Upper lobe of right lung (tissue), 1 donor: ENCODE data around the gene CRIP1. TPM values are rescaled to one million over a fixed set of nuclear protein-coding genes. Genes with fewer than 3 reads are reported as not detected.

ENCODE experiments used
- ATAC-seq: fragments of 200-7000 bp; cut with Tn5 transposase; one replicate; pipeline ENCODE4 v1.9.1; 2020; ENCODE audit warnings: mild to moderate bottlenecking, moderate library complexity
- DNase-seq: peaks from one replicate; pipeline ENCODE4 v3.0.0-alpha.2; 2020
- H3K27ac ChIP-seq: fragments of 200-600 bp; one replicate; pipeline ENCODE4 v1.8.0; 2022
- H3K27me3 ChIP-seq: fragments of 200-600 bp; one replicate; pipeline ENCODE4 v1.8.0; 2022; ENCODE audit warnings: mild to moderate bottlenecking
- H3K36me3 ChIP-seq: fragments of 200-600 bp; one replicate; pipeline ENCODE4 v1.8.0; 2022
- H3K4me1 ChIP-seq: fragments of 200-600 bp; one replicate; pipeline ENCODE4 v1.8.0; 2022
- H3K4me3 ChIP-seq: fragments of 200-600 bp; one replicate; pipeline ENCODE4 v1.8.0; 2022; ENCODE audit warnings: mild to moderate bottlenecking
- H3K9me3 ChIP-seq: fragments of 200-600 bp; one replicate; pipeline ENCODE4 v1.8.0; 2022
- intact Hi-C: fragments of 100-400 bp; cut with DNase I; formaldehyde crosslinking; loops from one replicate; pipeline ENCODE4 v1.11.0; 2022
- total RNA-seq: library from RNA; stranded (reverse); fragmentation: NEBNext Ultra II Directional; extraction: Animal tissue kit (Norgen Biotek cat#: 25700); gene quantifications from one replicate; pipeline ENCODE4 v1.2.1, GENCODE V29; 2021
- TF ChIP-seq, protein P1 (sequence below): fragments of 200-600 bp; IDR thresholded peaks from one replicate; pipeline ENCODE4 v1.8.0; 2022; ENCODE audit warnings: antibody characterized with exemption
- donor health status: DM: no; HTN: yes; CAD: no; lungs with severe emphysema.

The CRIP1 gene
- total RNA-seq, 1 donor from 2014 or later, result 96.2 TPM

DNA sequence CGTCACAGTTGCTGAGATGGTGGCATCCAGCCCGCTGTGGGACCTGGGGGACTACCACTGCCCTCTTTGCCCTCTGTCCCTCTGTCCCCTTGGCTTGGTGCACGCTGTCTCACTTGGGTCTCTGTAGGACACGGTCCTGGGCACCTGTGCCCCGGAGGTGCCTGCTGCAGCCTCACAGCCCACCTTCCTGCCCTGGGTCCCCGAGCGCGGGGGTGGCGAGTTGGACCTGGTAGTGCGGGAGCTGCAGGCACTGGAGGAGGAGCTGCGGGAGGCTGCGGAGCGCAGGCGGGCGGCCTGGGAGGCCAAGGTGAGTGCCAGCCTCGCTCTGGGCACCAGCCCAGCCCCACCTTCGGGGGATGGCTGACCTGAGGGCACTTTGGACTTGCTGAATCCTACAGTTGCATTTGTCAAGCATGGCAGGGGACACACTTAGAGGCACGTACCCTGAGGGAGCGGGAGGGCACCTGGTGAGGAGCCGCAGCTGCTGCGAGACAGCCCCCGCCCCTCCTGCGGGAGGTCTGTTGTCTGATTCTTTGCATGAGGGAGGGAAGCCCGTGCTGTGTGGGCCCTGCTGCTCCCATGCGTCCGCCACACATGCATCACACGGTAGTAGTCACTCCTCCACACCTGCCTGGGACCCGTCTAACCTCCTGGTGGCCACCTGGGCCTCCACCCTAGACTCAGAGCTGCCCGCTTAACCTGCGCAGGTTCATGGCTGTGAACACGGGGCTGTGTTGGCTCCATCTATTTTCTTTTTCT is 11.2 kb downstream of the CRIP1 start:
- no peaks in the 10 kb centered on the region for H3K36me3 ChIP-seq
- DNase-seq (peak; percentile 58), ATAC-seq (no peak)
- H3K9me3 ChIP-seq, result no peaks in the 10 kb centered on the region
- no peaks in the 10 kb centered on the region for H3K4me1 ChIP-seq
- intact Hi-C loops, result loop anchor here (10.0 kb wide), 1 partner anchor 103 kb away; the partner anchor contains the start of gene TEX22
- TF ChIP-seq, protein P1, sequence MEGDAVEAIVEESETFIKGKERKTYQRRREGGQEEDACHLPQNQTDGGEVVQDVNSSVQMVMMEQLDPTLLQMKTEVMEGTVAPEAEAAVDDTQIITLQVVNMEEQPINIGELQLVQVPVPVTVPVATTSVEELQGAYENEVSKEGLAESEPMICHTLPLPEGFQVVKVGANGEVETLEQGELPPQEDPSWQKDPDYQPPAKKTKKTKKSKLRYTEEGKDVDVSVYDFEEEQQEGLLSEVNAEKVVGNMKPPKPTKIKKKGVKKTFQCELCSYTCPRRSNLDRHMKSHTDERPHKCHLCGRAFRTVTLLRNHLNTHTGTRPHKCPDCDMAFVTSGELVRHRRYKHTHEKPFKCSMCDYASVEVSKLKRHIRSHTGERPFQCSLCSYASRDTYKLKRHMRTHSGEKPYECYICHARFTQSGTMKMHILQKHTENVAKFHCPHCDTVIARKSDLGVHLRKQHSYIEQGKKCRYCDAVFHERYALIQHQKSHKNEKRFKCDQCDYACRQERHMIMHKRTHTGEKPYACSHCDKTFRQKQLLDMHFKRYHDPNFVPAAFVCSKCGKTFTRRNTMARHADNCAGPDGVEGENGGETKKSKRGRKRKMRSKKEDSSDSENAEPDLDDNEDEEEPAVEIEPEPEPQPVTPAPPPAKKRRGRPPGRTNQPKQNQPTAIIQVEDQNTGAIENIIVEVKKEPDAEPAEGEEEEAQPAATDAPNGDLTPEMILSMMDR, result no peak
- no peak overlapping the region for H3K4me3 ChIP-seq
- no peak overlapping the region for H3K27ac ChIP-seq
- H3K27me3 ChIP-seq, result no peaks in the 10 kb centered on the region

DNA sequence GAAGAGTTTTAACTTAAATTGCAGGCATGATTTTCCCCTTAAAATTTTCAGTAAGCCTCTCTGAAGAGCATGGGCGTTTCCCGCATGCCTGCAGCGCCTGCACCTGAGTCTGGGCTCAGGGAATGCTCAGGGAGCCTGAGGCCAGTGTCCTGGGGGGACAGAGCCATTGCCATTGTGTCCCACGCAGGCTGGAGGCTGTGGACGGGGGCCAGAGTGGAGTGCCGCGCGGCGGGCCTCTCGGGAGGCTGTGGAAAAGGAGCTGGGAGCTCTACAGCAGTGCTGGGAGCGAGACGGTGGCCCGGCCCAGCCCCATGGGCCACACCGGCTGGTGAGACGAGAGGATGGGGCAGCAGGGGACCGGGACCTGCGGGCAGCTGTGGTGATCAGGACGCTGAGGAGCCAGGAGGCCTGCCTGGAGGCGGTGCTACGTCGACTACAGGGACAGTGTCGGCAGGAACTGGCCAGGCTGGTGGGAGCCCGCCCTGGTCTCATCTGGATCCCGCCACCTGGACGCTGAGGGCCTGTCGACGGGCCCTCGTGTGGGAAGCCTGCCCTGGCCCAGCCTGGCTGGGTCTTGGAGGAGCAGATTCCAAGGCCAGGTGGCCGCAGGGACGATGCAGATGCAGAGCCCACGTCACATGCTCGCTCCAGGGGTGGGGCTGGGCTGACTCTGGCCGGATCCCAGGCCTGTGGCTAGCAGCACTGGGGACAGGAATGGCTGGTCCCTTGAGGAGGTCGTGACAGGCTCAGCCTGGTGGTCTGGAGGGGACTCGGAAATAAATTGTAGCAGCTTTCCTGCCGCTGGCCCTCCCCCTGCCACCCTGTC is 12.0 kb downstream of the CRIP1 start:
- DNase-seq (peak; percentile 60), ATAC-seq (no peak)
- Histone ChIP-seq H3K27ac (no peak overlapping the region), H3K36me3 (no peaks in the 10 kb centered on the region), H3K27me3 (no peaks in the 10 kb centered on the region), H3K9me3 (no peaks in the 10 kb centered on the region), H3K4me1 (no peaks in the 10 kb centered on the region), H3K4me3 (no peak overlapping the region)
- TF ChIP-seq, protein P1, result no peak
- intact Hi-C loops, result loop anchor here (10.0 kb wide), 1 partner anchor 104 kb away; the partner anchor contains the start of gene TEX22

DNA sequence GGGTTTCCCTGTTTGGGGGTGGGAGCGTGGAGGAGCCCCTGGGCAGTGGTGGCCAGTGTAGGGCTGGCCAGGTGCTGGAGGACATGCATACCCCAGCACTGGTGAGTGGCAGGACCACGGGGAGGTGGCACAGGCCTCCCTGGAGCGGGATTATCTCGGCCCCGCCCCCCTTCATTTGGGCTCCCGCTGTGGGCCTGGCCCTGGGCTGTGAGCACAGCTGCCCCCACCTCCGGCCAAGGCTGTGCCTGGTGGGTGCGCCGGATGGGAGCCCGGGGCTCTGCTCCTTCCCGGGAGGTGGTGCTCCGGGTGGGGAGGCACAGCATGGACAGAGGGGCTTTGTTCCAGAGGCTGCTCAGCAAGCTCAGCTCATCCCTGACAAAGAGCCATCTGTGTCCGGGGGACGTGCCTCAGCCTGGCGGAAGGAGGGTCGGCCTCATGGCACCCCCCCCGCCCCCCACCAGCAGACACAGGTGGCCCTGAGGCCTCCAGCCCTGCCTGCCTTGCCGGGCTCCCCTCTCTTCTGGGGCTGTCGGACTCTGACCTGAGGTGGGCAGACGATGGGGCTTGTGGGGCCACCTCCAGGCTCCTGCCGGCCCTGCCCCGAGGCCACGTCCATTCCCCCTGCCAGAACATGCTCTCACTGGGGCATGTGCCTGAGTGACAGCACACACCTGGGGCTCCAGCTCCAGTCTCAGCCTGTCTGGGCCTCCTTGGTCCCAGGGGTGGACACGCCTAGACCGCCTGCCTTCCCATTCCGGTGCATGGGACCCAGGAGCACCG is 12.8 kb downstream of the CRIP1 start:
- TF ChIP-seq, protein P1, result no peak
- H3K4me3 ChIP-seq, result no peak overlapping the region
- no peaks in the 10 kb centered on the region for H3K27me3 ChIP-seq
- no peak for DNase-seq
- no peak for ATAC-seq
- H3K4me1 ChIP-seq, result no peaks in the 10 kb centered on the region
- no peaks in the 10 kb centered on the region for H3K9me3 ChIP-seq
- H3K27ac ChIP-seq, result no peak overlapping the region
- H3K36me3 ChIP-seq, result no peaks in the 10 kb centered on the region
- intact Hi-C loops, result loop anchor here (10.0 kb wide), 1 partner anchor 105 kb away; the partner anchor contains the start of gene TEX22

DNA sequence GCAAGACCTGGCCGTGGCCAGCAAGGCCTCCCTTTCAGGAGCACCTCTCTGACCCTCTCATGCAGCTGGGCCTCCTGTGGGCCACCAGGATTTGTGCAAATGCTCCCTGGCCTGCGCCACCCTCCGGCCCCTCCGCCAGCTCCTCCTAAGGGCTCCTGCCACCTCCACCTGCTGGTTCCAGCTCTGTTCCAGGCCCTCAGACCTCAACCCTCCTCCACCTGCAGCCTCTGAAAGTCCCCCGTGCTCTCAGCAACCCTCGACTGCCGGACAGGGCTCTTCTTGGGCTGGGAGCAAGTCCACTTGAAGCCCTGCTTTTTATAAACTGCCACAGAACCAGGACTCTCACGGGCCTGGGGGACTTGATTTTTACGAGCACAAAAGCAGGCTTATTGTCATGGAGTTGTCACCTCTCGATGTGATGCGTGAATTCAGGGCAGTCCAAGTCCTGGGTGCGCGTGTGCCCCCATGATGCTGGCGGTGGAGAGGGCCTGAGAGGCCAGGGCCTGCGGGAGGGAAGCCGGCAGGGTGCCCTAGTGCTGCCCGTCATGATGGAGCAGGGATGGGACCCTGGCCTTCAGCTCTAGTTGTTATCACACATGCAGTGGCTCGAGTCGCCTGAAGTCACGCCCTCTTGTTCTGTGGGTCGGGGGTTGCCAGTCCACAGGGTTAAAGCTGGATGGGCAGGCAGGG is 13.5 kb downstream of the CRIP1 start:
- DNase-seq (peak; percentile 48), ATAC-seq (no peak)
- H3K4me3 ChIP-seq, result no peak overlapping the region
- H3K27me3 ChIP-seq, result no peaks in the 10 kb centered on the region
- H3K27ac ChIP-seq, result no peak overlapping the region
- H3K4me1 ChIP-seq, result no peaks in the 10 kb centered on the region
- no peaks in the 10 kb centered on the region for H3K9me3 ChIP-seq
- no peaks in the 10 kb centered on the region for H3K36me3 ChIP-seq
- intact Hi-C loops, result no loop called here
- TF ChIP-seq, protein P1, result no peak

DNA sequence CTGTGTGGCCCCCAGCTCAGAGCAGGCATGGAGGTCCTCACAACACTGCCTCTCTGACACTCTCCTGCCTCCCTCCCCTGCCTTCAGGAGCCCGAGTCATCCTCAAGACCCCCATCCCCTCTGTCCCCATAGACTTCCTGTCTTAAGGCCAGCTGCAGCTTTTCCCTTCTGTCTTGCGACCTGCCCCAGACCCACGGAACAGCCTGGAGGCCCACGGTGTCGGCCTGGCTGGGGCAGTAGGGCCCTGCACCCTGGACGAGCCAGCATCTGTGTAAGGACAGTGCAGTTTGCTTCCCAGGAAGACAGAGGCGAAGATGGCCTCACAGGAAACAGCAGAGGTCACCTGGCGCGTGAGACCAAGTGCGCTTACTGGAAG is 14.0 kb downstream of the CRIP1 start:
- H3K36me3 ChIP-seq, result no peaks in the 10 kb centered on the region
- intact Hi-C loops, result no loop called here
- H3K27me3 ChIP-seq, result no peaks in the 10 kb centered on the region
- H3K4me3 ChIP-seq, result no peak overlapping the region
- no peaks in the 10 kb centered on the region for H3K4me1 ChIP-seq
- DNase-seq (peak; percentile 38), ATAC-seq (no peak)
- no peaks in the 10 kb centered on the region for H3K9me3 ChIP-seq
- H3K27ac ChIP-seq, result no peak overlapping the region
- TF ChIP-seq, protein P1, result no peak
